DMS153 treated with DMSO at 0.1 percent for 48 hours (cell line): ENCODE measurements around the gene LRBA.

ENCODE experiments used
- DNase-seq: peaks from one replicate; lab custom pipeline; 2025; ENCODE audit not compliant: unreplicated experiment; lab: John Stamatoyannopoulos, UW

The LRBA gene

DNA sequence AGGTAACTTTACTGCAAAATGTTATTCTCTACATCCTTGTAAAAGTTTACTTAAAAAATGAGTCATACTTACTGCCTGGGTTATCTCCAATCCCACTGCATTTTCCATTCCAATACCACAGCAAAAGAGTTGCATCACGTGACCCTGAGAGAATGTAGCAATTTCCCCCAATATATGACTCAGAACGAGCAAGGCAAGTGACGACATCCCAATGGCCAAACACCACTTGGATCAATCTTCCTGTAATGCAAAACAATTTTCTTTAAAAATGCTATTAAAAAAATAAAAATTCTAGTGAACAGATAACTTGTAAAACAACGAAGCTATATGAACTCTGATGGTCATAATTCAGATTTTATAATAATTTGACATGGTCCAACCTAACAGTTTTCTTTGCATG lies 712.5 kb downstream of the LRBA start:
- DNase-seq = no peak

DNA sequence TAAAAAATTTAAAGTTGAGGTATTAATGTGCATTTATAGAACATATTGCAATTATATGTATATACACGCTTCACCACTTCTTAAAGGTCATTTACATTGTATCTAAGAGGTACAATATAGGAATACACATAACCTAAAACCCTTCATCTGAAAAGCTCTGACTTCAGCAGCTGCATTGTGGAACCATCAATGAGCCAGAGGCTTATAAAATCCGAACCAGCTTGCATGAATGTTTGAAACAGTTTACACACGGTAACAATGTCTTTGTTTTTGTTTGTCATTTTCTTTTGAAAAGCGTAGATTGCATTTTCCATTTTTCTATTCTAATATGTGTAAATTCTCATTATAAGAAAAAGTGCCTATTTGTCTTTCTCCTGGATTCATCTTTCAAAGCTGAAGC lies 715.3 kb downstream of the LRBA start:
- DNase-seq = no peak

DNA sequence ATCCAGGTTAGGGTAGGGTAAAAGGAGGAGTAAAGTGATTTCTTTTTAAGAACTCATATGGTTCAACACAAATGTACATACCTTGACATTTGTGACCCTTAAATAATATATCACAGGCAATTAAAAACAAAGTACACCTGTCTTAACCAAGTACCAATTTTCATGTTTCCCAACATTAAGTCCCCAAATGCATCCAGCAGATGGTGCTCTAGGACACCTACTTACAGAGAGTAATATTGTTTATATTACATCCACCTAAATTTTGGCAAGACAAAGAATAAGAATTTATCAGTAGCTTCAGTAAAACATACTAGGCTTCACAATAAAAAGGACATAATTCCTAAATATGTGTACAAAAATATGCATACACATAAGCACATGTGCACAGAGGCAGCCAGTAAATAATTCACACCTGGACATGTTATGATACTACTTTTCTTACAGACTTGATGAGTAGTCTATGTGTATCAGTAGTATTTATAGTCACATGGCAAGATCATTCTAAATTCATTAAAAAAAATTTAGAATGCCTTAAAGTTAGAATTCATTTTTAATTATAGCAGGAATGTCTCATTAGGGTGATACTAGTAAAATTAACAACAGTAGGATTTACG lies 717.1 kb downstream of the LRBA start:
- no peak for DNase-seq

DNA sequence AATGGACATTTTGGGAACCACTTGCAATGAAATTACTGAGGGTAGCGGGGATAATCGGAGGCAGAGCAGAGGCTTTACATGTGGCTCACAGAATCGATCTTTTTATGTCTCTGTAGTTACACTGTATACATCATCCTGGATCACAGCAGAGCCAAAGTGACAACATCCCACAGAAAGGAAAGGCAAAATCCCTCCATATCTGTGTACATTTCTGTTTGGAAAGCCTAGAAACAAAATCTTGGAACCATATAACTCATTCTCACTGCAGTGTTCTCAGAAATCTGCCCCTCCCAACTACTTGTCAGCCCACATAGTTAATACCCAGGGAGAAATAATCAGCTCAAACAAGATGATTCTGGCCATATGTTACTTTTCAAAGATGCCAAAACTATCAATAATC lies 725.2 kb downstream of the LRBA start:
- no peak for DNase-seq

GRCh38 chr4:150289198-150289597 lies 725.9 kb downstream of the LRBA start:
- DNase-seq = no peak

GRCh38 chr4:150286656-150287055 lies 728.4 kb downstream of the LRBA start:
- no peak for DNase-seq

DNA sequence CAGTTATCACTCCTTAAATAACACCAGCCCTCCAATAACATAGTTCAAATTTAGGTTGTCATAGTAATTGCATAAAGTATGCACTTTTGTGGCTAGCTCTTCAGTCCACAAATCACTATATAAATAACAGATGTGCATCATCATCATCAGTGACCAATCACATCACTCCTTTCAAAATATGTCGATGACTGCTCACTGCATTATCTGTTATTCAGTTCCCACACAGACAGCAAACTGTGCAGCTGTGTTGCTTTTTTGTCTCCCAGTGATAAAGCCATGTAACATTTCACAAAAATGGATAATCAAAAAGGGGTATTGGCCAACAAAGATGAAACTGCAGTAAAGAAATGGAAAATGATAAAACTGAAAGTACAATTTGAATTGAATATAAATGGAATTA lies 731.4 kb downstream of the LRBA start:
- DNase-seq = no peak

DNA sequence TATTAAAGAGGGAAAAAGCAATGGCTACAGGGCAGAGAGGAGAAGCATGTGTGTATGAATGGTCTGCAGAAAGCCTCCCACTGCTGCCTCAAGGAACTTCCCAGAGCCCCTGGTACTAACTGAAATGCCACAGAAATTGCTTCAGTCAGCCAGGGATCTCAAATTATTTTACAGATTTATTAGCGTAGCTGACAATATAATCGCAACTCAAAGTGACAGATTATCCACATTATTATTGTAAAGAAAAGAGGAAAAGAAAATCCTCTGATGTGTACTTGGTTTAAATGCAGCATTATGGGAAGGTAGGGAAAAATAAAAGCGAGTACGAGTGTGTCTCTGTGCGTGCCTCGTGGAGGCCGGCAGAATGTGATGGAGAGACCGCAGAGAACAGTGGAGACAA lies 734.1 kb downstream of the LRBA start:
- no peak for DNase-seq

DNA sequence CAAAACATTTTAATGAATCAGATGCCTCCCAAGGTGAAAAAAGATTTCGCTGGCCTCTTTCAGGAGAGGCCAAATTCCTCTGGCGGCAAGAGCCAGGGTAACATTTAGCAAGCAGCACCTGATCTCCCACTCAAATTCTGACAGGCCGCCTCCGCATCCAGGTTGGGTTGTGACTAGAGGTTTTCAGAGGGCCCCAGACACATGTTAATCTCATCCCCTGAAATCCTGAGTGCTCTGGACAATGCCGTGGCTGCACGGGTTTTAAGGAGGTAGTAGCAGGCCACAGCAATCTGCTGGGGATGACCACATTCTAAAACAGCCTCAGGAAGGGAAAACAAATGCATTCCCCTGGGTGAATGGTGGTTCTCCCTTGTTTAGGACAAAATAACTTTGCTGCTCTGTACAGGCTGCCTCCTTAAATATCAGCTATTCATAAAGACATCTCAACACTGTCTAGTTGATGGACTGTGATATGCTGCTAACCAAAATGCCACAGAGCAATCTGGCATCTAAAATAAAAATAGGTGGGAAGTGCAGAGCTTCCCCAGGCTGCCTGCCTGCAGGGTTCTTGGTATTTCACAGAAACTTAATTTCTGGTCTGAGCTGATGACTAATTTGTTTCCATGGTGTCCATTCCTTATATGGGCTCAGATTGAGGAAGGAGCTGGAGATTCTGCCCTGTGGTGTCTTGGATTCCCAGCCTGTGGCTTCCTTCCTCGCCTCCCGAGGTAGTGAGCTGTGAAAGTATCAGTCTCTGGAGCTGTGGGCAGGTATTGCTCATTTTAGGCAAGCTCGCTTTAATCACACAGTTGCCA lies 734.8 kb downstream of the LRBA start:
- no peak for DNase-seq

GRCh38 chr4:150278206-150278605 lies 736.9 kb downstream of the LRBA start:
- no peak for DNase-seq

DNA sequence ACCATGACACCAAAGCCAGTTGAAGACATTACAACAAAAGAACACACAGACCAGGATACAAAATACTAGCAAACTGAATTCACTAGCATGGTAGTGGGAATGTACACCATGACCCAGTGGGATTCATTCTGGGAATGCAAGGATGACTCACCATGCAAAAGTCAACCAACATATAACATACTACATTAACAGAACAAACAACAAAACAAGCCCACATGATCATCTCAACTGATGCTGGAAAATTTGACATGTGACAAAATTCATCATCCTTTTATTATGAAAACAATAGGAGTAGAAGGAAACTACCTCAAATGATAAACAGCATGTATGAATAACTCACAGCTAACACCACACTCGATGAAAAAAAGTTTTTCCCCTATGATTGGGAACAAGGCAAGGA lies 746.6 kb downstream of the LRBA start:
- no peak for DNase-seq

GRCh38 chr4:150265806-150266205 lies 749.3 kb downstream of the LRBA start:
- DNase-seq = no peak

DNA sequence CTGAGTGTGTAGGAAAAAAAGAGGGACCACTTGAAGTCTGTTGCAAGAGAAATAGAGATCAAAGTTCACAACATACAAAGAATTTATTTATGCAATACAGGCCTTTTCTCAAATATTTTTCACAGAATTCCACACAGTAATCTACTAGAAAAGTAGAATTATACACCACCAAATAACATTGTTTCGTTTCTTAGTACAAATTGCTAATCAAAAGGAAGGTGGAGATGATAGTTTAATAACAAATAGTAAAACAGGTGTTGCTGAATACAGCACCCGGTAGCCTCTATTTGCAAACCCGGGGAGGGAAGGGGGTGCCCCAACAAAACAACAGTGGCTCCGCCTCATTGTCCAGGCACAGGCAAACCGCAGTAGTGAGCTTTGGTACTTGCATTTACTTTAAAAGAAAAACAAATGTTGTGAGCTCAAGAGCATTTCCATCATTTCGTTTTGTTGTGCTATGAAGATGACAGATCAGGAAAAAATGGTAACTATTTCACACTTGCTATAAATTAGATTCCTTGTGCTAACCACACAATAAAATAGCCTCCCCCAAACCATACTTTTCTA lies 750.4 kb downstream of the LRBA start:
- DNase-seq = no peak

DNA sequence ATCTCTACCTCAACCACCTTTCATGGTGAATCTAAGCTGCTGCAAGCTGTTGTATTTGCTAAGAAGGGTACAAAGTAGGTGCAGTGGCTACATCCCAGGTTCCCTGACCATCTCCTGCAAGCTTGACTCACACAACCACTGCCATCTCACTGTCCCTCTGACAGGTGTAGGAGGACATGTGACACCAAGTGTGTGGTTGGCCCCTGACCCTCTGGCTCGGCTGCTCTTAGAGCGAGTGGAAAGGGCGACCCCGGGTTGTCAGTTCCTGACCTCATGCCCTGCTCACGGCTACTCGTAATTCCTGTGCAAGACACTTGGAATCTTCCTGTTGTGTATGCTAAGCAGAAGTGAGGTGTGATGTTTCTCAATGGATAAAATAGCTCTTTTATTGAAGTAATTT lies 752.5 kb downstream of the LRBA start:
- no peak for DNase-seq

DNA sequence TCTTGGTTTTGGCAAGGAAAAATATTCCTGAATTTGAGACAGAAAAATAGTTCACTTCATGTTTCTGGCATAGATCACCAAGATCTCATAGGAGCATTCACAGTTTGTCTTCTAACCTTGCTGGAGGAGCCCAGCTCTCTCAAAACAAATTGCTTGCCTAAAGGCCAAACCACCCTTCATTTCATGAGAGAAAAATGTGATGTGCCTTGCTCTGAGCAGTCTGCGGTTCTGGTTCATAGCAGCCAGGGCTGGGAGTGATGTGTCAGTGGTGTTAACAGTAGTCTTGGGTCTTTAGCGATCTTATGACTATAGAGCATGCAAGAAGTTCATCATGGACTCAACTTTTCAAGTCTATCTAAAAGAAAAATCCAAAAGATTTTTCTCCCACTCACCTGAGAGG lies 753.5 kb downstream of the LRBA start:
- DNase-seq = no peak

DNA sequence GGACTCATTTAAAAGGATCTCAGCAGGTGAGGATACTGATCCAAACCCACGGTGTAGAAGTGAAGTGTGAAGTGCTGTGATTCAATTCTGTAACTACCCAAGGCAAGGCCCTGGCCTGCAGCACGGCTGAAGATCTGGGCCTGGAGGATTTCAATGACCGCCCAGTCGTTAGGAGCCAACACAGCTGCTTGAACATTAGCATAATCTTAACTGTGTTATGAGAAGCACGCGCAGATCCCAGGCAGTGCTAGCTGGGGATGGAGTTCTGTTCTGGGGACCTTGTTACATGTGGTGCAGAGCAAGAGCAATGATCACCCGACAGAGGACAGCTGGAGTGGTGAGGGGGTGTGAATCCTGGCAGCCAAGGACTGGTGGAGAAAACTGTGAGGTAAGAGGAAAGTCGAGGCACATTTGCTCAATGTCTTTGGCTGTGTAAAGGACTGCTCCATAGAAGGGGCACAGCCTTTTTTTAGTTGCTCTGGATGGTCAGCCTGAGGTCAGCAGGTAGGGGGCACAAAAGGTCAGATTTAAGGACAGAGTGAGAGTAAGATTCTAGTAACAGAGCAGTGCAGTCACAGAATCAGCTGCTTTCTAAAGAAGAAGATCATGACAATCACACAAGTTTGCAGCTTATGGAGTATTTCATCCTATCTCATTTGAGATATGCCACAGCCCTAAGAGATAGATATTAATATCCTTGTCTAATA lies 755.1 kb downstream of the LRBA start:
- no peak for DNase-seq

DNA sequence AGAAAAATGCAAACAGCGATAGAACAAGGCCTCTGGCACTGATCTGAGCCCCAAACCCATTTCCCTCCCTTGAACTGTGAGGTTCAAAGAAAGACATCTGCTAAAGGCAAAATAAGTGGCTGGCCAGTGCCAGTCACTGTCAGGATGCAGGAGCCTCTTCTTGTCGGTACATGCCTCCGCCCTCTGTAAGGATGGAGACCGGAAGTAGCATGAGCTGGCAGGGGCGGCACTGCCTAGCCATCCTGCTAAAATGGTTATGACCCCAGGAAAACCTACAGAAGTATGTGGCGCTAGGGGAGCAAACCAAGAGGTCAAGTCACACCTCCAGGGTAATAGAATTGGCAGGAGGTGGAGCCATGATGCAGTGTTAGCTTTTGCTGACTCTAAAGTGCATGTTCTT lies 756.5 kb downstream of the LRBA start:
- DNase-seq = no peak

DNA sequence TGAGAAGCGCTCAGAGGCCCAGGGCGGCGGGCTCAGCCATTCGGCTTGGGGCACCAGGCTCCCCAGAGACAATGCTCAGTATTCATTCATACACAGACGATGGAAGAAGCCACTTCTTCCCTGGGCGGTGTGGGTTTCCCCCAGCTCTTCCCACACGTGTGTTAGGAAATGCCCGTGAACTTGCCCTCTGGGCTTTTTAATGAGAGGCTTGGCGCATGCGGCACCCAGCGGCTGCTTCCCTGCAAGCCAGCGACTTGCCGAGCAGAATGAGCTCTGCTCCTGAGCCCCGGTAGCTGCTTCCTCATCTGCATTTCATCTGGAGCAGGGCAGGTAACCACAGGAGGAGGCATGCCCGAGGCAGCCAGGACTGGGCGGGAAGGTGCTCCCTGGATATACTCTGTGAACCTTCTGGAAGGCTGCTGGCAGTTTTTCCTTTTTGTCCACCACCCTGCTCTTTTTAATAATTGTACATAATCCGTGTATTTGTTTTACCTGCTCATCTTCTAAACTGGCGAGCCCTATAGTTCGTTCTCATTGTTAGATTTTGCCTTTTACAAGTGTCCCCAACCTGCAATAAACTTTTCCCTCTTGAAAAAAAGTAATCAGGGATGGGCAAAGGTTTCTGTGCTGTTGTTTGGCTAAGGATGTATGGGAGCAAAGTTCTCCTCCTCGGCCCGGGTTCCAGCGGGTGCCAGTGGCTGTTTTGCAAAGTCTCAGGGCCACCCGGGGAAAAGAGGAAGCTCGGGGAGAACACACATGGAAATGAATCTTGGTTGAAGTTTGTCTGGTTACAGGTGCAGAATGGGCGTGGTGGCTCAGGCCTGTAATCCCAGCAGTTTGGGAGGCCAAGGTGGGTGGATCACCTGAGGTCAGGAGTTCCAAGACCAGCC lies 758.0 kb downstream of the LRBA start:
- DNase-seq = no peak

GRCh38 chr4:150256225-150256620 lies 758.9 kb downstream of the LRBA start:
- DNase-seq = no peak

GRCh38 chr4:150255610-150256224 lies 759.4 kb downstream of the LRBA start:
- no peak for DNase-seq
